ENCODE data around the gene TSPAN2. TPM values are rescaled to one million over a fixed set of nuclear protein-coding genes. Genes with fewer than 3 reads are reported as not detected.
A peak's percentile ranks its signal among the peaks of the same experiment; 100 is the strongest.

Gene TSPAN2
- total and polyA plus RNA-seq, 2 of the 4 experiments (the other 2 are of a cell fraction): 0.18 to 0.60 TPM

- Histone ChIP-seq H2AK9ac (replicated peaks; ENCODE audit: low read depth, low read length, poor library complexity) (peak overlapping the region; percentile 31), H3K18ac (ENCODE audit: low read depth, low read length) (no peak overlapping the region), H3K4me3 (ENCODE audit: insufficient read depth, low read depth, low read length) (no peak overlapping the region), H3K14ac (replicated peaks; ENCODE audit: low read depth, low read length) (no peak overlapping the region), H3K4me1 (ENCODE audit: control insufficient read depth, insufficient read depth, low read length) (peaks cover 17% of the 10 kb centered on the region), H2BK20ac (ENCODE audit: low read depth, low read length) (peak overlapping the region; percentile 66), H4K8ac (ENCODE audit: low read depth in 2 of 2, low read length in 2 of 2) (no peak overlapping the region), H2AFZ (replicated peaks; ENCODE audit: low read length, poor library complexity) (no peak overlapping the region), H2BK15ac (ENCODE audit: low read depth, low read length) (no peak overlapping the region), H3K79me1 (ENCODE audit: low read depth in 1 of 2, low read length in 2 of 2) (no peaks in the 10 kb centered on the region), H2AK5ac (ENCODE audit: low read depth, low read length) (peak overlapping the region; percentile 65; the same call in 1 of the 2 replicates), H3K56ac (ENCODE audit: extremely low read depth, insufficient read depth, low read length) (no peak overlapping the region), H2BK120ac (ENCODE audit: low read depth, low read length) (peak overlapping the region; percentile 97; the same call in 1 of the 2 replicates), H3K9me3 (ENCODE audit: control insufficient read depth, insufficient read depth, low read length) (no peaks in the 10 kb centered on the region), H3K9me1 (ENCODE audit: insufficient read depth, low read length) (peaks cover 27% of the 10 kb centered on the region), H3K9ac (ENCODE audit: low read depth, low read length) (no peak overlapping the region), H3K27me3 (ENCODE audit: control insufficient read depth, insufficient read depth, low read length) (no peaks in the 10 kb centered on the region), H3K36me3 (ENCODE audit: control insufficient read depth, insufficient read depth, low read length) (no peaks in the 10 kb centered on the region), H3K4me2 (ENCODE audit: low read depth, low read length) (no peak overlapping the region), H2BK5ac (ENCODE audit: low read depth, low read length, poor library complexity, severe bottlenecking) (no peak overlapping the region), H3K23ac (ENCODE audit: low read depth, low read length) (no peak overlapping the region), H3K27ac (ENCODE audit: insufficient read depth, low read length) (no peak overlapping the region), H4K20me1 (ENCODE audit: insufficient read depth, low read length) (no peaks in the 10 kb centered on the region), H3K4ac (ENCODE audit: low read depth, low read length) (0 out of 2 replicates have a peak overlapping the region, but pooled peaks have one; percentile 18), H4K5ac (ENCODE audit: low read depth, low read length) (no peak overlapping the region), H4K91ac (ENCODE audit: insufficient read depth, low read depth, low read length) (peak overlapping the region; percentile 65; the same call in 1 of the 2 replicates)
- CTCF ChIA-PET: interaction anchor here (0.5 to 6.5 kb wide), 6 partner anchors 27 to 457 kb away, joined by 3 to 63 read pairs (median 5); no protein-coding TSS in a partner anchor
- no peak for ATAC-seq (ENCODE audit: low read depth)
- 73% methylated on average over 5 of the region's 6 CpGs; no CpG with 5 or more reads in 1 of the 2 experiments for WGBS, 2 experiments (ENCODE audit: extremely low coverage in 2 of 2, insufficient read length in 1 of 2)
- intact Hi-C loops (cut with micrococcal nuclease) (loop anchor here (2.0 to 5.0 kb wide), 2 partner anchors 137 to 634 kb away; no protein-coding TSS in a partner anchor), in situ Hi-C loops (cut with MboI; ENCODE audit: low sequenced_read_pairs) (loop anchor here (5.0 kb wide), 2 partner anchors 329 to 459 kb away; no protein-coding TSS in a partner anchor), dilution Hi-C loops (cut with HindIII; ENCODE audit: low sequenced_read_pairs, unreplicated experiment) (loop anchor here (25.0 kb wide), 1 partner anchor 449 kb away; no protein-coding TSS in a partner anchor)
- BruUV-seq (replicated peaks): no TSS peak
- TF ChIP-seq, protein P1, sequence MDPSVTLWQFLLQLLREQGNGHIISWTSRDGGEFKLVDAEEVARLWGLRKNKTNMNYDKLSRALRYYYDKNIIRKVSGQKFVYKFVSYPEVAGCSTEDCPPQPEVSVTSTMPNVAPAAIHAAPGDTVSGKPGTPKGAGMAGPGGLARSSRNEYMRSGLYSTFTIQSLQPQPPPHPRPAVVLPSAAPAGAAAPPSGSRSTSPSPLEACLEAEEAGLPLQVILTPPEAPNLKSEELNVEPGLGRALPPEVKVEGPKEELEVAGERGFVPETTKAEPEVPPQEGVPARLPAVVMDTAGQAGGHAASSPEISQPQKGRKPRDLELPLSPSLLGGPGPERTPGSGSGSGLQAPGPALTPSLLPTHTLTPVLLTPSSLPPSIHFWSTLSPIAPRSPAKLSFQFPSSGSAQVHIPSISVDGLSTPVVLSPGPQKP (IDR thresholded peaks at IDR 0.05; ENCODE audit: borderline replicate concordance, low read depth, low read length): no peak
- TF ChIP-seq MAFK (IDR thresholded peaks at IDR 0.05; ENCODE audit: low read depth, low read length) (no peak), MXI1 (IDR thresholded peaks at IDR 0.05; ENCODE audit: borderline replicate concordance, low read depth, low read length) (no peak), CEBPB (IDR thresholded peaks at IDR 0.05; ENCODE audit: low read depth, low read length) (no peak), RFX5 (IDR thresholded peaks at IDR 0.05; ENCODE audit: low read depth, low read length) (no peak), FOS (IDR thresholded peaks at IDR 0.05; ENCODE audit: low read depth, low read length) (no peak), SMC3 (IDR thresholded peaks at IDR 0.05; ENCODE audit: low read depth, low read length) (no peak), RCOR1 (IDR thresholded peaks at IDR 0.05; ENCODE audit: insufficient replicate concordance, low read length) (no peak), CHD1 (IDR thresholded peaks at IDR 0.05; ENCODE audit: low read depth, low read length) (no peak), POLR2A (IDR thresholded peaks at IDR 0.05; ENCODE audit: low read depth, low read length) (no peak), RAD21 (IDR thresholded peaks at IDR 0.05; ENCODE audit: low read length) (no peak), NFE2L2 (IDR thresholded peaks at IDR 0.05; ENCODE audit: low read depth, low read length) (no peak), BHLHE40 (IDR thresholded peaks at IDR 0.05; ENCODE audit: low read depth, low read length) (no peak), MAZ (IDR thresholded peaks at IDR 0.05; ENCODE audit: borderline replicate concordance, low read depth, low read length) (no peak)
- TF ChIP-seq, protein P2, sequence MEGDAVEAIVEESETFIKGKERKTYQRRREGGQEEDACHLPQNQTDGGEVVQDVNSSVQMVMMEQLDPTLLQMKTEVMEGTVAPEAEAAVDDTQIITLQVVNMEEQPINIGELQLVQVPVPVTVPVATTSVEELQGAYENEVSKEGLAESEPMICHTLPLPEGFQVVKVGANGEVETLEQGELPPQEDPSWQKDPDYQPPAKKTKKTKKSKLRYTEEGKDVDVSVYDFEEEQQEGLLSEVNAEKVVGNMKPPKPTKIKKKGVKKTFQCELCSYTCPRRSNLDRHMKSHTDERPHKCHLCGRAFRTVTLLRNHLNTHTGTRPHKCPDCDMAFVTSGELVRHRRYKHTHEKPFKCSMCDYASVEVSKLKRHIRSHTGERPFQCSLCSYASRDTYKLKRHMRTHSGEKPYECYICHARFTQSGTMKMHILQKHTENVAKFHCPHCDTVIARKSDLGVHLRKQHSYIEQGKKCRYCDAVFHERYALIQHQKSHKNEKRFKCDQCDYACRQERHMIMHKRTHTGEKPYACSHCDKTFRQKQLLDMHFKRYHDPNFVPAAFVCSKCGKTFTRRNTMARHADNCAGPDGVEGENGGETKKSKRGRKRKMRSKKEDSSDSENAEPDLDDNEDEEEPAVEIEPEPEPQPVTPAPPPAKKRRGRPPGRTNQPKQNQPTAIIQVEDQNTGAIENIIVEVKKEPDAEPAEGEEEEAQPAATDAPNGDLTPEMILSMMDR (conservative IDR thresholded peaks at IDR 0.05; ENCODE audit: low read depth, low read length): no peak
- TF ChIP-seq, protein P3, sequence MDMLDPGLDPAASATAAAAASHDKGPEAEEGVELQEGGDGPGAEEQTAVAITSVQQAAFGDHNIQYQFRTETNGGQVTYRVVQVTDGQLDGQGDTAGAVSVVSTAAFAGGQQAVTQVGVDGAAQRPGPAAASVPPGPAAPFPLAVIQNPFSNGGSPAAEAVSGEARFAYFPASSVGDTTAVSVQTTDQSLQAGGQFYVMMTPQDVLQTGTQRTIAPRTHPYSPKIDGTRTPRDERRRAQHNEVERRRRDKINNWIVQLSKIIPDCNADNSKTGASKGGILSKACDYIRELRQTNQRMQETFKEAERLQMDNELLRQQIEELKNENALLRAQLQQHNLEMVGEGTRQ (IDR thresholded peaks at IDR 0.05; ENCODE audit: low read depth, low read length): no peak
- DNase-seq: no peak
- POLR2A ChIA-PET (ENCODE audit: unreplicated experiment): no interaction called here
Measured at GRCh38 chr1:115138271-115138670, 49.0 kb upstream of the TSPAN2 start.

Data from IMR-90 (cell line).